ENCODE measurements around the gene TAF1B. TPM values are rescaled to one million over a fixed set of nuclear protein-coding genes. Genes with fewer than 3 reads are reported as not detected.
"Not testable (repeated sequence)": the region's sequence is repeated elsewhere in the genome, so short reads cannot be mapped to it uniquely, and the experiment has no call there.

The TAF1B gene
- total RNA-seq, 1 donor from 2014 or later: 35.7 TPM

DNA sequence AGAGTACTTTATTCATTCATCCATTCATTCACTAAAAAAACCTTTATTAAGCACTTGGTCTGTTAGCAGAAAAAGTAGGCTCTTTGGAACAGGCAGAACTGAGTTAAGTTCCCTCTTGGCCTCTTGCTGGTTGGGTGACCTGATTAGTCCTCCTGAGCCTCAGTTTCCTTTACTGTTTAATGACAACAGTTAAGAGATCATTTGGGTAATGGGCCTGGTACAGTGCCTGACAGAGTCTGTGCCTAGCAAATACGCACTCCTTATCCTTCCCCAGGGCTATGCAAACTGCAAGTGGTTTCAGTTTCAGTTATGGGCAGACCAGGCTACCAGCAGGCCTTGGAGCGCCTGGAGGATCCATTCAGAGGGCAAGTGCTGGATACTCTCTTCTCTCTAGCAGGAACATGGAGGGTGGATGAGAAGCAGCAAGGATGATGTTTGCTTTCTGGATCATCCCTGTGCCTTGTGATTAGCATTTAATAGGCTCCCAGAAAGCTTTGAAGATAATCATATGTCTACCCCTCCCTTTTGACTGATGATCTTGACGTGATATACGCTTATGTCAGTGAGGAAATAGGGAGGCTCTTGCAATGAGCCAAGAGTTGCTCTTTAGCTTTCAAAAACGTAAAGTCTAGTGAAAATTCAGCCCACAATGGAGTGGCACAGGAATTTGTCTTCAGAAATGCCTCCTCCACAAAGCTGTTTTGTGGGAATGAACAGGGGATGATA lies 12.4 kb upstream of the TAF1B start:
- Mint-ChIP-seq H3K9me3 (no peaks in the 10 kb centered on the region), H3K36me3 (ENCODE audit: low read depth) (no peaks in the 10 kb centered on the region), H3K27ac (ENCODE audit: unreplicated experiment) (no peak overlapping the region), H3K4me3 (no peak overlapping the region), H3K27me3 (ENCODE audit: low read depth) (peaks cover 39% of the 10 kb centered on the region), H3K4me1 (no peaks in the 10 kb centered on the region)
- no peak for TF ChIP-seq CTCF (conservative IDR thresholded peaks at IDR 0.05)
- no peak for DNase-seq (ENCODE audit: low read depth, low spot score)

- no peaks in the 10 kb centered on the region for H3K9me3 Mint-ChIP-seq
- no peak overlapping the region for H3K27ac Mint-ChIP-seq (ENCODE audit: unreplicated experiment)
- H3K27me3 Mint-ChIP-seq (ENCODE audit: low read depth): peaks cover 34% of the 10 kb centered on the region
- no peaks in the 10 kb centered on the region for H3K36me3 Mint-ChIP-seq (ENCODE audit: low read depth)
- no peaks in the 10 kb centered on the region for H3K4me1 Mint-ChIP-seq
- H3K4me3 Mint-ChIP-seq: no peak overlapping the region
- no peak for TF ChIP-seq CTCF (conservative IDR thresholded peaks at IDR 0.05)
- no peak for DNase-seq (ENCODE audit: low read depth, low spot score)
These were observed 11.6 kb upstream of the TAF1B start for GRCh38 chr2:9831670-9832069.

DNA sequence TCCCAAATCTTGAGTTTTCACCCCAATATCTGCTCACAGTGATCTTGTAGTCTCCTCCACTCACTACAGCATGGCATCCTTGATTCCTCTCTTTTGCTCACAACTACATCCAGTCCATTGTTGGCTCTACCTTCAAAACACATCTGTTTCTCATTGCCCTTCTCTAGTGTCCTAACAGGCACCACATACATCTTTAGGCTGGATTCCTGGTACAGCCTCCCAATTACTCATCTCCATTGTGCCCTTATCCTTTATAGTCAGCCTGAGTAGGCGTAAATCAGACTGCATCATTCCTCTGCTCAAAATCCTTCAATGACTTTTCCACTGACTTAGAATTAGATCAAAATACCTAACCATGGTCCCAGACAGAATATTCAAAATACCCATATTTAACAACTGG lies 10.7 kb upstream of the TAF1B start:
- Mint-ChIP-seq H3K27ac (ENCODE audit: unreplicated experiment) (no peak overlapping the region), H3K9me3 (no peaks in the 10 kb centered on the region), H3K27me3 (ENCODE audit: low read depth) (peaks cover 30% of the 10 kb centered on the region), H3K4me3 (no peak overlapping the region), H3K4me1 (no peaks in the 10 kb centered on the region), H3K36me3 (ENCODE audit: low read depth) (no peaks in the 10 kb centered on the region)
- no peak for DNase-seq (ENCODE audit: low read depth, low spot score)
- TF ChIP-seq CTCF (conservative IDR thresholded peaks at IDR 0.05): no peak

DNA sequence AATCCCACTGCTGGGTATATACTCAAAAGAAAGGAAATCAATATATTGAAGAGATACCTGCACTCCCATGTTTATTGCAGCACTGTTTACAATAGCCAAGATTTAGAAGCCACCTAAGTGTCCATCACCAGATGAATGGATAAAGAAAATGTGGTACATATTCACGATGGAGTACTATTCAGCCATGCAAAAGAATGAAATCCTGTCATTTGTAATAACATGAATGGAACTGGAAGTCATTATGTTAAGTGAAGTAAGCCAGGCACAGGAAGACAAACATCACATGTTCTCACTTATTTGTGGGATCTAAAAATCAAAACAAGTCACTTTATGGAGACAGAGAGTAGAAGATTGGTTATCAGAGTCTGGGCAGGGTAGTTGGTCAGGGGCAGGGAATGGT lies 8.2 kb upstream of the TAF1B start:
- not testable (repeated sequence) for H3K36me3 Mint-ChIP-seq (ENCODE audit: low read depth); H3K27ac Mint-ChIP-seq (ENCODE audit: unreplicated experiment); DNase-seq (ENCODE audit: low read depth, low spot score); H3K4me1 Mint-ChIP-seq; H3K9me3 Mint-ChIP-seq; H3K4me3 Mint-ChIP-seq
- peaks cover 15% of the 10 kb centered on the region for H3K27me3 Mint-ChIP-seq (ENCODE audit: low read depth)

GRCh38 chr2:9836074-9836473 lies 7.2 kb upstream of the TAF1B start:
- Mint-ChIP-seq H3K4me3 (no peak overlapping the region), H3K4me1 (no peaks in the 10 kb centered on the region), H3K9me3 (no peaks in the 10 kb centered on the region), H3K36me3 (ENCODE audit: low read depth) (no peaks in the 10 kb centered on the region), H3K27ac (ENCODE audit: unreplicated experiment) (no peak overlapping the region), H3K27me3 (ENCODE audit: low read depth) (peaks cover 11% of the 10 kb centered on the region)
- no peak for DNase-seq (ENCODE audit: low read depth, low spot score)
- no peak for TF ChIP-seq CTCF (conservative IDR thresholded peaks at IDR 0.05)

DNA sequence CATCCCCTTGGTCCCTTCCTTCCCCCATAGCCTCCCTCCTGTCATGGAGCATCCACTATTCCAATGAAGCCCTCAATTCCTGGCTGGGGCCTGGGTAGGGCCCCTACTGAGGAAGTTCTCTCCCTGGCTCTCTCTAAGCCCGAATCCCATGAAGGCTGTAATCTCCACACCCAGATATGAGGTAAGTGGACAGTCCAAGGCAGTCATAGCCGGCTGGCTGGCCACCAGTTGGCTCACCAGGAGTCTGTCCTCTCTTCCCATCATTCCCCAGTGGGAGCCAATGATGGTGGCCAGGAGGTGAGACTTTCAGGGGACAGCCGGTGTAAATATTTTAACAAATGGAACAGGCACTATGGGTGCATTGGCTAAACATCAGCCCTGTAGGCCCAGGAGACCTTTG lies 6.8 kb upstream of the TAF1B start:
- Mint-ChIP-seq H3K4me1 (no peaks in the 10 kb centered on the region), H3K4me3 (no peak overlapping the region), H3K27ac (ENCODE audit: unreplicated experiment) (no peak overlapping the region), H3K36me3 (ENCODE audit: low read depth) (no peaks in the 10 kb centered on the region), H3K9me3 (no peaks in the 10 kb centered on the region), H3K27me3 (ENCODE audit: low read depth) (peaks cover 10% of the 10 kb centered on the region)
- TF ChIP-seq CTCF (conservative IDR thresholded peaks at IDR 0.05): no peak
- no peak for DNase-seq (ENCODE audit: low read depth, low spot score)

All from neural crest cell (in vitro differentiated cells).